Measurements from ENCODE around the gene RFTN1.

Gene RFTN1

GRCh38 chr3:16522834-16523233 is 9.3 kb upstream of the RFTN1 start:
- H3K79me2 ChIP-seq (ENCODE audit: control insufficient read depth, low read length): no peaks in the 10 kb centered on the region; the same call in 1 of the 2 replicates
- H3K9me2 ChIP-seq (replicated peaks; ENCODE audit: control insufficient read depth, low read length): no peaks in the 10 kb centered on the region
- peak overlapping the region; percentile 82 for H3K4me2 ChIP-seq (ENCODE audit: low read length)
- H3K9me3 ChIP-seq (ENCODE audit: control insufficient read depth, insufficient read depth, low read length): peaks cover 10% of the 10 kb centered on the region; the same call in 1 of the 2 replicates
- peak overlapping the region; percentile 32 for H3K4me3 ChIP-seq (ENCODE audit: low read length)
- peaks cover 15% of the 10 kb centered on the region for H3F3A ChIP-seq (ENCODE audit: control insufficient read depth, insufficient read depth)
- no peak for TF ChIP-seq EZH2phosphoT487 (IDR thresholded peaks at IDR 0.05; ENCODE audit: borderline replicate concordance, low read length)
- TF ChIP-seq CTCF (IDR thresholded peaks at IDR 0.05; ENCODE audit: low read depth, low read length, poor library complexity, severe bottlenecking): no peak
- H3K27ac ChIP-seq (ENCODE audit: low read depth, low read length): peak overlapping the region; percentile 54
- peaks cover 80% of the 10 kb centered on the region for H3K4me1 ChIP-seq (ENCODE audit: control insufficient read depth, low read length)
- no peaks in the 10 kb centered on the region for H3K27me3 ChIP-seq (ENCODE audit: control insufficient read depth, low read length)
- no peaks in the 10 kb centered on the region for H4K20me1 ChIP-seq (ENCODE audit: control insufficient read depth, insufficient read depth, low read depth, low read length)
- peaks cover 7% of the 10 kb centered on the region; the same call in 1 of the 2 replicates for H3K36me3 ChIP-seq (ENCODE audit: control insufficient read depth, low read length)

GRCh38 chr3:16520970-16521881 is 7.7 kb upstream of the RFTN1 start:
- H3K27ac ChIP-seq (ENCODE audit: low read depth, low read length): peak overlapping the region; percentile 54
- H3K4me1 ChIP-seq (ENCODE audit: control insufficient read depth, low read length): peaks cover 92% of the 10 kb centered on the region
- peak overlapping the region; percentile 82 for H3K4me2 ChIP-seq (ENCODE audit: low read length)

GRCh38 chr3:16520241-16520969 is 6.9 kb upstream of the RFTN1 start:
- TF ChIP-seq CTCF (IDR thresholded peaks at IDR 0.05; ENCODE audit: low read depth, low read length, poor library complexity, severe bottlenecking) (no peak), EZH2phosphoT487 (IDR thresholded peaks at IDR 0.05; ENCODE audit: borderline replicate concordance, low read length) (no peak)
- Histone ChIP-seq H3K9me3 (ENCODE audit: control insufficient read depth, insufficient read depth, low read length) (peaks cover 10% of the 10 kb centered on the region; the same call in 1 of the 2 replicates), H3K4me1 (ENCODE audit: control insufficient read depth, low read length) (peaks cover 100% of the 10 kb centered on the region), H3K36me3 (ENCODE audit: control insufficient read depth, low read length) (peaks cover 8% of the 10 kb centered on the region; the same call in 1 of the 2 replicates), H3K27me3 (ENCODE audit: control insufficient read depth, low read length) (no peaks in the 10 kb centered on the region), H3K4me2 (ENCODE audit: low read length) (peak overlapping the region; percentile 82), H3K9me2 (replicated peaks; ENCODE audit: control insufficient read depth, low read length) (no peaks in the 10 kb centered on the region), H3K27ac (ENCODE audit: low read depth, low read length) (peak overlapping the region; percentile 54), H4K20me1 (ENCODE audit: control insufficient read depth, insufficient read depth, low read depth, low read length) (no peaks in the 10 kb centered on the region), H3F3A (ENCODE audit: control insufficient read depth, insufficient read depth) (peaks cover 27% of the 10 kb centered on the region), H3K4me3 (ENCODE audit: low read length) (peak overlapping the region; percentile 65), H3K79me2 (ENCODE audit: control insufficient read depth, low read length) (peaks cover 17% of the 10 kb centered on the region)

More at GRCh38 chr3:16520970-16521881, 7.7 kb upstream of the RFTN1 start:
- H4K20me1 ChIP-seq (ENCODE audit: control insufficient read depth, insufficient read depth, low read depth, low read length): no peaks in the 10 kb centered on the region
- no peaks in the 10 kb centered on the region for H3K9me2 ChIP-seq (replicated peaks; ENCODE audit: control insufficient read depth, low read length)
- peaks cover 8% of the 10 kb centered on the region; the same call in 1 of the 2 replicates for H3K36me3 ChIP-seq (ENCODE audit: control insufficient read depth, low read length)
- H3K4me3 ChIP-seq (ENCODE audit: low read length): peak overlapping the region; percentile 65
- TF ChIP-seq CTCF (IDR thresholded peaks at IDR 0.05; ENCODE audit: low read depth, low read length, poor library complexity, severe bottlenecking) (no peak), EZH2phosphoT487 (IDR thresholded peaks at IDR 0.05; ENCODE audit: borderline replicate concordance, low read length) (no peak)
- peaks cover 12% of the 10 kb centered on the region for H3K79me2 ChIP-seq (ENCODE audit: control insufficient read depth, low read length)
- H3K9me3 ChIP-seq (ENCODE audit: control insufficient read depth, insufficient read depth, low read length): peaks cover 10% of the 10 kb centered on the region; the same call in 1 of the 2 replicates
- H3F3A ChIP-seq (ENCODE audit: control insufficient read depth, insufficient read depth): peaks cover 19% of the 10 kb centered on the region
- no peaks in the 10 kb centered on the region for H3K27me3 ChIP-seq (ENCODE audit: control insufficient read depth, low read length)

Measured in DOHH2 (cell line).